NCI-H146 treated with DMSO at 0.1 percent for 48 hours (cell line): ENCODE measurements around the gene ZNF225.
A peak's percentile ranks its signal among the peaks of the same experiment; 100 is the strongest.
"Not testable (repeated sequence)": the region's sequence is repeated elsewhere in the genome, so short reads cannot be mapped to it uniquely, and the experiment has no call there.

Experiments used
- DNase-seq: peaks from one replicate; lab custom pipeline; 2025; ENCODE audit not compliant: unreplicated experiment; lab: John Stamatoyannopoulos, UW

ZNF225 gene

DNA sequence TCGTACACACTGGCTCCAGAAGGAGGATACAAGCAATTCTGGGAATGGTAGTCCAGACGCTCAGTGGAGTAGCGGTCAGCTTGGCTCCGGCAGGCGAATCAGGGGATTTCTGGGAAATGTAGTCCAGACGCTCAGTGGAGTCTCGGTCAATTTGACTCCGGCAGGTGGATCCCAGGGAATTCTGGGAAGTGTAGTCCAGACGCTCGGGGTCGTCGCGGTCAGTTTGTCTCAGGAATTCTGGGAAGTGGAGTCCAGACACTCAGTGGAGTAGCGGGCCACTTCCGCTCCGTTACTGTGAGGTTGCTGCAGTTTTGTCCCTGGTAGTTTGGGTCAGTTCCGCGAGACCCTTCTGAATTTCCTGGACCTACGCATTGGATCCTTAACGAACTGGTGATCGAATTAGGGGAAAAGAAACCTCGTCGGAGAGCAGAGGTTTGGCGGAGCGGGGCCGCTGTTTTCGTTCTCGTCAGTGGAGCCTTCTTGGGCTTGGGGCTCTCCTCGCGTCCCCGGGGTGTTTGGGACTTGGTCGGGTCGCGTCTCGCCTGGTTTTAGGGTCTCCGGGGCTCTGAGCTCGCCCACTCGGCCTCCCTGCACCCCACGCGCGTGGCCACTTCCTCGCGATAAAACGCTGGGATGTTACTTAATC lies at the start of gene ZNF225:
Gene ZNF225, plus strand, starts transcription at position 262 of the 646 bp plus-strand sequence. CDS start 2,429 bp downstream, outside the sequence.
- peak; percentile 98 for DNase-seq

DNA sequence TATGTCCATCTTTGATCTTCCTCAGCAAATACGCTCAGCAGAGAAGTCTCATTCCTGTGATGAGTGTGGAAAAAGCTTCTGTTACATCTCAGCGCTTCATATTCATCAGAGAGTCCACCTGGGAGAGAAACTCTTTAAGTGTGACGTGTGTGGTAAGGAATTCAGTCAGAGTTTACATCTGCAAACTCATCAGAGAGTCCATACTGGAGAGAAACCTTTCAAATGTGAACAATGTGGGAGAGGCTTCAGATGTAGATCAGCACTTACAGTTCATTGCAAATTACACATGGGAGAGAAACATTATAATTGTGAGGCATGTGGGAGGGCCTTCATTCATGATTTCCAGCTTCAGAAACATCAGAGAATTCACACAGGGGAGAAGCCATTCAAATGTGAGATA lies 46.9 kb upstream of the ZNF225 start:
- DNase-seq: no peak

DNA sequence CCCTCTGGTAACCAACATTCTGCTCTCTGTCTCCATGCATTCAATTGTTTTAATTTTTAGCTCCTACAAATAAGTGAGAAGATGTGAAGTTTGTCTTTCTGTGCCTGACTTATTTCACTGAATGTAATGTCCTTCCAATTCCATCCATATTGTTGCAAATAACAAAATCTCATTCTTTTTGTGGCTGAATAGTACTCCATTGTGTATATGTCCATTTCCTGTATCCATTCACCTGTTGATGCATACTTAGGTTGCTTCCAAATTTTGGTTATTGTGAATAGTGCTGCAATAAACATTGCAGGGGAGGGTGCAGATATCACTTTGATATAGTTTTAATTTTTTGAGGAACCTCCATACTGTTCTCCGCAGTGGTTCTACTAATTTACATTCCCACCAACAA lies 43.8 kb upstream of the ZNF225 start:
- DNase-seq: no peak

DNA sequence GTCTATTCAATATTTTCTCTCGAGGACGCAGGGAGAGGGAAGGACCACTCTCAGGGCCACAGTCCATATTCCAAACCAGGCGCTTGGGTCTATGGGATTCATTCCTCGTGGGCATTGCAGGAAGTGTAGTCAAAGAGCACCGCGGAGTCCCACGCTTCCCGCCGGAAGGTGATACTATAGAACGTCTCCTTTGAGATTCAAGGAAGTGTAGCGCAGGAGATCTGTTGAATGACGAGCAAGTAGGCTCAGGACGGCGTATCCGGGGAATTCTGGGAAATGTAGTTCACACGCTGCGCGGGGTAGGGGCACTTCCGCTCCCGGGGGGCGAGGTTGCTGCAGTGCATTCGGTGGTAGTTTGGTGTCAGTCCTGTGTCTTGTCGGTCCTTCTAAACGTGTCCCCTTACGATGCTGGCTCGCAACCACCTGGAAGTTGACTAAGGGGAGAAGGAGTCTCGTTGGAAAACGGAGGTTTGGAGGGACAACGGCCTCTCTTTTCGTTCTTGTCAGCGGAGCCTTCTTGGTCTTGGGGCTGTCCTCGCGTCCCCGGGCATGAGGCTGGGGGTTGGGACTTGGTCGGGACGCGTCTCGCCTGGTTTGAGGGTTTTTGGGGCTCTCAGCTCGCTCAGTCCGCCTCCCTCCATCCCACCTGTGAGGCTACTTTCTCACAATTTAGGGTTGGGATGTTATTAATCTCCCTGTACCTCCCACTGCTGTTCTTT lies 41.2 kb upstream of the ZNF225 start, which contains the start of gene ZNF284:
Gene ZNF284, plus strand, starts transcription at position 336 of the 719 bp plus-strand sequence. CDS start 4,231 bp downstream, outside the sequence.
- peak; percentile 95 for DNase-seq

DNA sequence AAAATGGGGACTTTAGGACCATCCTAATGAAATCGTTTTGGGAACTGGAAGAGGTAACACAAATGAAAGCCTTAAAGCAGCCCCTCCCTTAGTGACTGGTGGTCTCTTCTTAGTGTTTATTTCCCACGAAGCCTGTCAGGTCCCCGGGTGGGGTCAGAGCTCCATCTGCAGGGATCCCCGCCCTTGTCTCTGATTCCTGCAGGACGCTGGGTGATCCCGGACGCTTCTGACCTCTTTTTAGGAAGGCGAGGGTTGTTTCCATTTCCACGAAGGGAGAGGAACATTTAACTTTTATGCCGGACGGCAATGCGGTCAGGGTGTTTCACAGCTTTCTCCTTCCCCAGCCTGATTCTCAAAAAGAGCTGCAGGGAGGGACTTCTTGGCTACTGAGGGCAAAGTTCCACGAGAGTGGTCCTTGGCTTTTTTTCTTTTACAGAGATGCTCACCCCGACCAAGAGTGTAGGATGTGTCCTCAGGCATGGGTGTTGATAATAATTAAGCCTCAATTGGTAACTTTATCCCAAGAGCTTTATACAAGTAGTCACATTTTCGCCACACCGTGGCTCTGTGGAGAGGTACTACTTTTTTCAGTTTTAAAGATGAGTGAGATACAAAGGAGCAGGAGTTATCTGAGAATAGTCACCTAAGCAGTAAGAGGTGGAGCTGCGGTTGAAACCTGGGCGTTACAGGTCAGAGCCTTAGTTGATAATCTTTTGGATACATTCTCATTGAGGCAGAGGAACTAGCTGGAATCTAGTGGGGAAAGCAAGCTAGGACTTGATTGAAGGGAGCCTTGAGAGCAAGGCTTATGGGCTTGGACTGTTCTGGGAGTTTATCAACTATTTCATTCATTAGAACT lies 40.4 kb upstream of the ZNF225 start:
- DNase-seq: no peak

DNA sequence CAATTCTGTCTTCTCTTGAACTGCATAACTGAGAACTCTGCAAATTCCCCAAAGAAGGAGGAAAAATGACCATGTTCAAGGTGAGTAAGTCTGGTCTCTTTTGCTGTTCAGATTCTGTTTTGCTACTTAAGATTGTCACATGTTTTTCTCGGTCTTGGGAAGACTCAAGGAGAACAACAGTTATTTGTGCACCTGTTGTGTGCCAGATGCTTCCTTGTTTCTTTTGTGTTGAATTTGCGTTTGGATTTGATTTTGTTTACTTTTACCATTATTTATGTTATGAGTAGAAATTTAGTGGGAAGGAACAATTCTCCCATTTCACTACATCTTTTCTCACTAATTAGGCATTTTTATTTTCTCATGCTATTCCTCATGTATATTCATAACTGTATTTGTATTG lies 36.9 kb upstream of the ZNF225 start:
- no peak for DNase-seq

DNA sequence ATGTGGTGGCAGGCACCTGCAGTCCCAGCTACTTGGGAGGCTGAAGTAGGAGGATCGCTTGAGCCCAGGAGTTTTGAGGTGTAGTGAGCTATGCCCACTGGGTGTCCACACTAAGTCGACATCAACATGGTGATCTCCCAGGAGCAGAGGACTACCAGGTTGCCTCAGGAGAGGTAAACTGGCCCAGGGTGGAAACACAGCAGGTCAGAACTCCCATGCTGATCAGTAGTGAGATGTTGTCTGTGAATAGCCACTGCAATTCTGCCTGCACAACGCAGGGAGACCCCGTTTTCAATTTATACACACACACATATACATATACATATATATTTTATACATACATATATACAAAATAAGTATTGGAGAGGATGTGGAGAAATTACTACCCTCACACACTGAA lies 21.1 kb upstream of the ZNF225 start:
- DNase-seq: no peak

DNA sequence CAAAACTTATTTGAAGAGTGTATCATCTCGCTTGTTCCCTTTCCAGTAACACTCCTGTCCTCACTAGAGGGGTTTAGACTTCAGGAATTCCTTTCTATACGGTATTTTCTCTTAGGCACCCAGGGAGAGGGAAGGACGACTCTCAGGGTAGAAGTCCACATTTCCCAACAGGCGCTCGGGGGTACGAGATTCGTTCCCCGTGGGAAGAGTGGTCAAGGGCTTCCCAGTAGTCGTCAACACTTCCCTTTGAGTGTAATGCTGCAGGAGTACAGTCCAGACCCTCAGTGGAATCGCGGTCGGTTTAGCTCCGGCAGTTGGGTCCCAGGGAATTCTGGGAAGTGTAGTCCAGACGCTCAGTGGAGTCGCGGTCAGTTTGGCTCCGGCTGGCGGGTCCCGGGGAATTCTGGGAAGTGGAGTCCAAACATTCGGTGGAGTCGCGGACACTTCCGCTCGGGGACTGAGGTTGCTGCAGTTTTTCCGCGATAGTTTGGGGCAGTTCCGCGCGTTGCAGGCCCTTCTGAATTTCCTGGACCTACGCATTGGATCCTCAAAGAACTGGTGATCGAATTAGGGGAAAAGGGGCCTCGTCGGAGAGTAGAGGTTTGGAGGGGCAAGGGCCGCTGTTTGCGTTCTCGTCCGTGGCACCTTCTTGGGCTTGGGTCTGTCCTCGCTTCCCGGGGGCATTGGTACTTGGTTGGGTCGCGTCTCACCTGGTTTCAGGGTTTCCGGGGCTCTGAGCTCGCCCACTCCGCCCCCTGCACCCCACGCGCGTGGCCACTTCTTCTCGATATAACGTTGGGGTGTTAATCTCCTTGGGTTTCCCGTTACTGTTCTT lies 19.1 kb upstream of the ZNF225 start, which contains the start of gene ZNF224:
Gene ZNF224, plus strand, starts transcription at position 431 of the 835 bp plus-strand sequence. CDS start 3,513 bp downstream, outside the sequence.
- peak; percentile 95 for DNase-seq

DNA sequence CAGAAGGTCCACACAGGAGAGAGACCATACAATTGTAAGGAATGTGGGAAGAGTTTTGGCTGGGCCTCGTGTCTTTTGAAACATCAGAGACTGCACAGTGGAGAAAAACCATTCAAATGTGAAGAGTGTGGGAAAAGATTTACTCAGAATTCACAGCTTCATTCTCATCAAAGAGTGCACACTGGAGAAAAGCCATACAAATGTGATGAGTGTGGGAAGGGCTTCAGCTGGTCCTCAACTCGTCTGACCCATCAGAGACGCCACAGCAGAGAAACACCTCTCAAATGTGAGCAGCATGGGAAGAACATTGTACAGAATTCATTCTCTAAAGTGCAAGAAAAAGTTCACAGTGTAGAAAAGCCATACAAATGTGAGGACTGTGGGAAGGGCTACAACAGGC lies 5.4 kb upstream of the ZNF225 start:
- no peak for DNase-seq

DNA sequence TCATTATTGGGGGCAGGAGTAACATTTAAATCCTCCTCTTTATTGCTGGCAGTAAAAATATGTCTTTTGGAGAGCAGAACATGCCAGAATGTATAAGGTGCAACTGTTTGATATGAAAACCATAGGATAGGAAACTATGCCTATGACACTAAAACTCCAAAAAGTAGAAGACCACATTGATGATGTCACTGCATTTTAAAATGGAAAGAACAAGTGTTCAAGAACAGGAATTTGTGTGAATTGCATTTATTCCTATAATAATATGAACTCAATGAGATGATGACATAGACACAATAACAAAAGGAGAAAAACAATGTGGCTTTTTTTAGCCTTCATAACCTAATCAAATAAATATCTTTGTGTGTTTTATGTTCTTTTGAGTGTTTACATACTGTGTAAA lies 3.7 kb upstream of the ZNF225 start:
- no peak for DNase-seq

DNA sequence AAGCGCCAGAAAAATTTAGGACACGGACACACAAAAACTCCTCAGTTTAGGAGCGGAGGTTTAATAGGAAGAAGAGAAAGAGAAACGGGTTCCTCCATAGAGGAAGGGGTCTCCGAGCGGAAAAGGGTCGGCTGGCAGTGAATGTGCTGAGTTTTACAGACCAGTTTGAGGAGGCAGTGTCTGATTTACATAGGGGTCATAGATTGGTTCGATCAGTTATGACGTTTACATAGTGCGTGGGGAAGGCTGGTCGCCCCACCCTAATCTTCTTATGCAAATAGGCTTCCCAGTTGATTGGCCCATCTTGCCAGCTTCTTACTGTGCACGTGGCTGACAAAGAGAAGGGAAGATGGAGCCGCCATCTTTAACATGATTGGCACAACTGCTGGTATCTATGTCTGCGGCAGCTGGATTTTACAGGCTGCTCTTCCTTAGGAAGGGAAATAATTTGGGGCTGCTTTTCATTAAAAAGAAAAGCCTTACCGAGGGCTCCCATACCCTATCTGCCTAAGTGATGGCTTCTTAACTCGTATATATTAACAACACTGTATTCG lies 1.2 kb upstream of the ZNF225 start:
- no peak for DNase-seq

DNA sequence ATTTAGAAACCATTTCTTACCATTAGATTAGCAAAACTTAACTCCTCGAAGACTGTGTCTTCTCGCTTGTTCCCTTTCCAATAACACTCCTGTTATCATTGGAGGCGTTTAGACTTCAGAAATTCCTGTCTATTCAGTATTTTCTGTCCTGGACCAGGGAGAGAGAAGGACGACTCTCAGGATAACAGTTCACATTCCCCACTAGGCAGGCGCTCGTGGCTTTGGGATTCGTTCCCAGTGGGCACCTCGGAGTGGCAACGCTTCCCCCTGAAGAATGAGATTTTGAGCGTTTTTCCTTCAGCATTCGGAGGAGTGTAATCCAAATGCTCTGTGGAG lies 429 bp upstream of the ZNF225 start:
- DNase-seq: peak; percentile 53

DNA sequence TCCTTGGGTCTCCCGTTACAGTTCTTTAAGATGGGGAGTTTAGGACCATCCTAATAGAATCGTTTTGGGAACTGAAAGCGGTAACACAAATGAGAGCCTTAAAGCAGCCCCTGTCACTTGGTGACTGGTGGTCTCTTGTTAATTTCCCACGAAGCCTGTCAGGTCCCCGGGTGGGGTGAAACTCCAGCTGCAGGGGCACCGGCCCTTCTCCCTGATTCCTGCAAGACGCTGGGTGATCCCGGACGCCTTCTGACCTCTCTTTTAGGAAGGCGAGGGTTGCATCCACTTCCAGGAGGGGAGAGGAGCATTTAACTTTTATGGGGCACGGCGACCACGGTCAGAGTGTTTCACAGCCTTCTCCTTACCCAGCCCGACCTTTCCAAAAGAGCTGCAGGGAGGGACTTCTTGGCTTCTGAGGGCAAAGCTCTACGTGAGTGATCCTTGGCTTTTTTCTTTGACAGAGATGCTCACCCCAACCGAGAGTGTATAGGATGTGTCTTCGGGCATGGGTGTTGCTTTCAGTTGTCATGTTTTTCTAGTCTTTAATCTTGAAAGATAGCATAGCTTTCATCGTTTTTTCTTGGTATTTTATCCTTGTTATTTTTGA lies 688 bp downstream of the ZNF225 start:
- DNase-seq: no peak

DNA sequence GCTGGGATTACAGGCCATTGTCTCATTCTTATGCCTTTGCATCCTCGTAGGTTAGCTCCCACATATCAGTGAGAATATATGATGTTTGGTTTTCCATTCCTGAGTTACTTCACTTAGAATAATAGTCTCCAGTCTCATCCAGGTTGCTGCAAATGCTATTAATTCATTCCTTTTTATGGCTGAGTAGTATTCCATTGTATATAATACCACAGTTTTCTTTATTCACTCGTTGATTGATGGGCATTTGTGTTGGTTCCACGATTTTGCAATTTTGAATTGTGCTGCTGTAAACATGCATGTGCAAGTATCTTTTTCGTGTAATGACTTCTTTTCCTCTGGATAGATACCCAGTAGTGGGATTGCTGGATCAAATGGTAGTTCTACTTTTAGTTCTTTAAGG lies 8.0 kb downstream of the ZNF225 start:
- not testable (repeated sequence) for DNase-seq

DNA sequence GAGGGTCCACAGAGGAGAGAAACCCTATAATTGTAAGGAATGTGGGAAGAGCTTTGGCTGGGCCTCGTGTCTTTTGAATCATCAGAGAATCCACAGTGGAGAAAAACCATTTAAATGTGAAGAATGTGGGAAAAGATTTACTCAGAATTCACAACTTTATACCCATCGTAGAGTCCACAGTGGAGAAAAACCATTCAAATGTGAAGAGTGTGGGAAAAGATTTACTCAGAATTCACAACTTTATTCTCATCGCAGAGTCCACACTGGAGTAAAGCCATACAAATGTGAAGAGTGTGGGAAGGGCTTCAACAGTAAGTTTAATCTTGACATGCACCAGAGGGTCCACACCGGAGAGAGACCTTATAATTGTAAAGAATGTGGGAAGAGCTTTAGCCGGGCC lies 18.8 kb downstream of the ZNF225 start:
- DNase-seq: no peak

DNA sequence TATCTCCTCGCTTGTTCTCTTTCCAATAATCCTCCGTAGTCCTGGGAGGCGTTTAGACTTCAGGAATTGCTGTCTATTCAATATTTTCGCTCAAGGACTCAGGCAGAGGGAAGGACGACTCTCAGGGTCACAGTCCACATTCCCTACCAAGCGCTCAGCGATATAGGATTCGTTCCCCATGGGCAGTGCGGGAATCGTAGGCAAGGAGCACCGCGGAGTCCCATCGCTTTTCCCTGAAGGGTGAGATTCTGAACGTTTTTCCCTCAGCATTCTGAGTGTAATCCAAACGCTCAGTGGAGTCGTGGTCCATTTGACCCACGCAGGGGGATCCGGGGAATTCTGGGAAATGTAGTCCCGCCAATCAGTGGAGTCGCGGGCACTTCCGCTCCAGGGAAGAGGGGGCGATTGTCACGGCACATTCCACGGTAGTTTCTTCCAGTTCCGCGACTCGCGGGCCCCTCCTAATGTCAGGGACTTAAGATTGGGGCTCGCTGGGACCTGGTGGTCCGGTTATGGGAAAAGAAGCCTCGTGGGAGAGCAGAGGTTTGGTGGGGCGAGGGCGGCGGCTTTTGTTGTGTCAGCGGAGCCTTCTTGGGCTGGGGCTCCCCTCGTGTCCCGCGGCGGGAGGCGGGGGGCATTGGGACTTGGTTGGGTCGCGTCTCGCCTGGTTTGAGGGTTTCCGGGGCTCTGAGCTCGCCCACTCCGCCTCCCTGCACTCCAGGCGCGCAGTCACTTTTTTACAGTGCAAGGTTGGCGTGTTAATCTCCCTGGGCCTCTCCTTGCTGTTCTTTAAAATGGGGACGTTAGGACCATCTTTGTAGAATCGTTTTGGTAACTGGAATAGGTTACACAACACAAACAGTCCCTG lies 28.2 kb downstream of the ZNF225 start, which contains the start of gene ZNF234:
Gene ZNF234, plus strand, starts transcription at position 364 of the 868 bp plus-strand sequence. CDS start 3,079 bp downstream, outside the sequence.
- peak; percentile 57 for DNase-seq

DNA sequence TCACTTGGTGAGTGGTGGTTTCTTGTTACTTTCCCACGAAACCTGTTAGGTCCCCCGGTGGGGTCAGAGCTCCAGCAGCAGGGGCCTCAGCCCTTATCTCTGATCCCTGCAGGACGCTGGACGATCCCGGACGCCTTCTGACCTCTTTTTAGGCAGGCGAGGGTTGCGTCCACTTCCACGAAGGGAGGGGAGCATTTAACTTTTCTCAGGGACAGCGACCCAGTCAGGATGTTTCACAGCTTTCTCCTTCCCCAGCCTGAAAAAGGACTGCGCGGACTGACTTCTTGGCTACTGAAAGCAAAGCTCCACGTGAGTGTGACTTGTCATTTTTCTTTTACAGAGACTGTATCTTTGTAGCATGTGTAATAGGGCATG lies 28.8 kb downstream of the ZNF225 start:
- no peak for DNase-seq

DNA sequence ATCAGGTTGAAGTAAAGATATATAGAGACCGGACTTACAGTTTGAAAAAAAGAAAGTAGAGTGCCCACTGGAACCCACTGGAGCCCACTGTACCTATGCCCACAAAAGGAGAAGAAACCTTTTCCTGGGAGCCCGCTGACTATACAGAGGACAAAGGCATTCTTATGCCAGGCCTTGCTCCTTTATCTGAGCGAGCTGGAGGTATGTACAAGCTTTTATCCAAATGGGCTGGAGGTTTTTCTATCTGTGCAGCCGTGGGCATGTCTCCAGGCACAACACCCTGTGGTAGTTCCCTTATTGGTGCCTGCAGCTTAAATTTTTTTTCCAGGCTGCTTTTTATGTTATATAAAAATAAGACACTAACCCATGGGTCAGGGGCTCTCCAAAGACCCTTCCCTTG lies 36.6 kb downstream of the ZNF225 start:
- no peak for DNase-seq

DNA sequence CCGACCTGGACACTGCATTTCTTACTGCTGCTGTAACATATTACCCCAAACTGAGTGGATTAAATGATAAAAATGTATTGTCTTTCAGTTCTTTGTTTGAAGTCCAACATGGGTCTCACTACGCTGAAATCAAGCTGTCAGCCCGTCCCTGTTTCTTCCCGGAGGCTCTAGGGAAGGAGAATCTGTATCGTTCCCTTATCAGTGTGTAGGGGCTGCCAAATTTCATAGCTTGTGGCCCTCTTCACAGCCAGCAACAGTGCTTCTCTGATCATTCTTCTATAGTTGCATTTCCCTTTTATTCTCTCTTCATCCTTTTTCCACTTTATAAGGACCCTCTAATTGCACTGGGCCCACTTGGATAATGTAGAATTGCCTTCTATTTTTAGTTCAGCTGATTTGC lies 38.3 kb downstream of the ZNF225 start:
- DNase-seq: no peak
